Ovary (tissue), 9 donors: ENCODE measurements around the gene IFI27L1. TPM values are rescaled to one million over a fixed set of nuclear protein-coding genes. Genes with fewer than 3 reads are reported as not detected.

Experiments used
- DNase-seq, 5 donors: peaks; one replicate each; pipeline ENCODE4 v3.0.0-alpha.2; 2019 to 2020
- H3K27ac ChIP-seq, 2 donors: fragments of 200-600 bp; one replicate each; pipeline versions ENCODE4 v1.5.1 to v1.8.0; 2019 to 2022
- H3K27me3 ChIP-seq: fragments of 200-600 bp; one replicate; pipeline ENCODE4 v1.8.0; 2022
- H3K36me3 ChIP-seq: fragments of 200-600 bp; sonication (generic); one replicate; pipeline ENCODE4 v1.5.1; 2019
- H3K4me1 ChIP-seq: one replicate; pipeline ENCODE4 v1.8.1; 2013; ENCODE audit warnings: mild to moderate bottlenecking, moderate library complexity; ENCODE audit not compliant: insufficient read depth
- H3K4me3 ChIP-seq: fragments of 200-600 bp; sonication (generic); one replicate; pipeline ENCODE4 v1.5.1; 2017
- H3K9me3 ChIP-seq, 2 donors: fragments of 200-600 bp in 1 of 2; sonication (generic) in 1 of 2; one replicate each; pipeline versions ENCODE4 v1.5.1 to v1.8.1; 2013 to 2019; ENCODE audit warnings: mild to moderate bottlenecking in 1 of 2, moderate library complexity in 1 of 2
- CTCF ChIP-seq, 3 donors: fragments of 450-650 bp in 2 of 3; fragments of 200-600 bp in 1 of 3; IDR thresholded peaks; one replicate each; pipeline versions ENCODE4 v1.5.1 to v1.8.0; 2016 to 2022; ENCODE audit warnings: antibody characterized with exemption in 3 of 3, mild to moderate bottlenecking in 1 of 3
- EP300 ChIP-seq: sonication (generic); formaldehyde crosslinking; IDR thresholded peaks from one replicate; pipeline ENCODE4 v1.6.1; 2017; ENCODE audit warnings: antibody characterized with exemption
- POLR2A ChIP-seq: fragments of 450-650 bp; IDR thresholded peaks from one replicate; pipeline ENCODE4 v1.6.1; 2017; ENCODE audit warnings: antibody characterized with exemption, mild to moderate bottlenecking, moderate library complexity
- WGBS, 3 donors: extraction: QIAGEN DNeasy Blood & Tissue Kit in 1 of 3; methylation state at CpG; one replicate each; pipeline versions ENCODE4 v1.1.5 to v1.1.7; 2013 to 2017; 5-methylcytosine and 5-hydroxymethylcytosine counted together
- intact Hi-C, 4 donors: fragments of 100-400 bp; cut with DNase I; formaldehyde crosslinking; loops; one replicate each; pipeline versions ENCODE4 v1.11.0 to v1.15.1; 2022 to 2023
- polyA plus RNA-seq, 2 donors: library from polyadenylated mRNA; stranded (reverse); fragments of 200-250 nt in 1 of 2; fragments of 350-450 nt in 1 of 2; fragmentation: Illumina TruSeq in 1 of 2; extraction: RNeasy Lipid Tissue Mini Kit (QIAGEN cat#74804) in 1 of 2; gene quantifications; one replicate each; pipeline ENCODE4 v1.2.3, GENCODE V29; 2013 to 2014
- total RNA-seq, 7 donors: library from RNA; depleted of rRNA in 2 of 7; stranded (reverse); fragments of >200 nt in 2 of 7; fragmentation: NEBNext Ultra II Directional in 3 of 7; extraction: Animal tissue kit (Norgen Biotek cat#: 25700) in 3 of 7; gene quantifications; one replicate each; pipeline versions ENCODE4 v1.1.0 to v1.2.4, GENCODE V29; 2016 to 2023
- donor health status: DM: no; HTN: no; CAD: no; lungs with moderate emphysema.
- donor health status: DM: no; HTN: no; CAD: no.
- donor health status: Bipolar disorder and iron deficiency.
- donor health status: DM: yes; HTN: yes; CAD: no.
- donor health status: DM: no; HTN: no; CAD: no.
- donor health status: DM: yes; HTN: yes; CAD: no.

IFI27L1 gene
- total and polyA plus RNA-seq, 9 donors: 21.5 to 57.0 (median 32.8) TPM

GRCh38 chr14:94098326-94098992, 17.3 kb downstream of the IFI27L1 start:
- DNase-seq: no peak
- Histone ChIP-seq H3K27me3 (no peaks in the 10 kb centered on the region), H3K36me3 (no peaks in the 10 kb centered on the region), H3K27ac (no peak overlapping the region), H3K9me3 (no peaks in the 10 kb centered on the region), H3K4me1 (no peaks in the 10 kb centered on the region), H3K4me3 (no peak overlapping the region)
- 64 to 71% (median 67%) methylated on average over 10 of the region's 10 CpGs for WGBS, 3 donors
- TF ChIP-seq POLR2A: no peak
- TF ChIP-seq EP300: no peak
- TF ChIP-seq CTCF (IDR thresholded peaks at IDR 0.05): no peak
- intact Hi-C loops: no loop called here

GRCh38 chr14:94099006-94099405, 17.9 kb downstream of the IFI27L1 start:
- DNase-seq: no peak

GRCh38 chr14:94100847-94101246, 19.7 kb downstream of the IFI27L1 start:
- no peaks in the 10 kb centered on the region for H3K4me1 ChIP-seq
- no peaks in the 10 kb centered on the region for H3K9me3 ChIP-seq
- no peak overlapping the region for H3K27ac ChIP-seq
- no peaks in the 10 kb centered on the region for H3K27me3 ChIP-seq
- intact Hi-C loops: no loop called here
- DNase-seq: no peak
- TF ChIP-seq CTCF (IDR thresholded peaks at IDR 0.05) (no peak), EP300 (no peak), POLR2A (no peak)
- 60 to 86% (median 78%) methylated on average over 4 of the region's 4 CpGs for WGBS, 3 donors
- no peak overlapping the region for H3K4me3 ChIP-seq
- no peaks in the 10 kb centered on the region for H3K36me3 ChIP-seq

More at GRCh38 chr14:94099006-94099405, 17.9 kb downstream of the IFI27L1 start:
- TF ChIP-seq EP300 (no peak), CTCF (IDR thresholded peaks at IDR 0.05) (no peak), POLR2A (no peak)
- no peaks in the 10 kb centered on the region for H3K36me3 ChIP-seq
- H3K4me3 ChIP-seq: no peak overlapping the region
- H3K4me1 ChIP-seq: no peaks in the 10 kb centered on the region
- WGBS, 3 donors: 80 to 95% (median 94%) methylated on average over 6 of the region's 6 CpGs
- no peak overlapping the region for H3K27ac ChIP-seq
- no peaks in the 10 kb centered on the region for H3K9me3 ChIP-seq
- no peaks in the 10 kb centered on the region for H3K27me3 ChIP-seq
- intact Hi-C loops: no loop called here

- H3K27me3 ChIP-seq: no peaks in the 10 kb centered on the region
- no peak for TF ChIP-seq EP300
- no peak for TF ChIP-seq POLR2A
- TF ChIP-seq CTCF (IDR thresholded peaks at IDR 0.05): no peak
- no peak overlapping the region for H3K4me3 ChIP-seq
- no peak overlapping the region for H3K27ac ChIP-seq
- no peaks in the 10 kb centered on the region for H3K36me3 ChIP-seq
- no peaks in the 10 kb centered on the region for H3K9me3 ChIP-seq
- intact Hi-C loops: no loop called here
- no peak for DNase-seq
- WGBS, 3 donors: 91 to 95% (median 92%) methylated on average over 10 of the region's 10 CpGs
- H3K4me1 ChIP-seq: no peaks in the 10 kb centered on the region
Observed at GRCh38 chr14:94101748-94102147, 20.6 kb downstream of the IFI27L1 start.
